NCI-H2227 (cell line): Measurements from ENCODE around the gene LRP2BP.

Experiments
- DNase-seq: peaks from one replicate; lab custom pipeline; 2025; ENCODE audit not compliant: unreplicated experiment; lab: John Stamatoyannopoulos, UW

The LRP2BP gene

DNA sequence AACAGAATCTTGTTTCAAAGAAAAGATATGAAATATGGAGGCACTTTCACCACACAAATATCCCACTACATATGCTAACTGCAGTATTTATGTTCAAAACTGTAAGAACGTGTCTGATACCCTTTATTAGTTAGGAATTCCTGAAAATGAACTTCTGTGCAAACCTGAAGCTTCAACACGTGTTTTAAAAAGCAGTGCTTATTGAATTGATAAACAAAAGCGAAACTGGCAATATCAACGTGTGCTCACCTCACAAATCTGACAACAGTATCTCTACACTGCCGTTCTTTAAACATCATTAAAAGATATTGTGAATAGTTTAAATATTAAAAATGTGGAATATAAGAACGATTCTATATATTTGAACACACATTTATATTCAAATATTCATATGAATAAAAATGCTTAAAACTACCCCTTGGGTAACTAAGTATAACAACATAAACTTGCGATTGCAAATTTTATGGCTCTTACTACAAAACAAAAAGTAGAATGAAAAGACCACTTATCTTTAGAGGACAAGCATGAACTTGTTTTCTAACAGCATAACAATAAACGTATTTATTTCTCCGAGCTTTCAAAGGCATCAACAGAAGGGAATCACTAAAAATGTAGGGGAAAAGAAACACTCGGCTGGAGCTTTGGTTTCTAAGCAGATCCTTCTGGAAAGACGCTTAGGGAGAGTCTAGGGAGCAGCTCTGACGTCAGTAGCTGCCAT lies at the start of gene LRP2BP:
Gene LRP2BP (minus strand): TSS at position 687 of the 718 bp plus-strand sequence. CDS start 17,738 bp downstream, outside the sequence.
- DNase-seq, result no peak

DNA sequence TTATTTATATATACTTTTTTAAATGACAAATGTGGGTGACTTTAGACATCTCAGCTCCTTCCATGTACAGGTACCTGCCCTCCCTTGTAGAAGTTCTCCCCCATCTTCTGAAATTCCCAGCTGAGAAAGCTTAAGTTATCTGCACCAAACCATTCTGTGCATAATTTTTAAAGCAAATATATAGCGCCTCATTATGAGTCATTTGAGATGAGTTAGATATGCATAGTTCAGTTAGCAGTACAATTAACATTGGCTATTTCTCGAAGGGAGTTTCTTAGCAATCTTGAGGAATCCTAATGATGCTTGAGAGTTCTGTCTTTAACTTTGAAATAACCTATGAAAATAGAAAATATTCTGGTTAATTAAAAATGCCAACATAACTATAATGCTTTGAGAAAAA lies 49.5 kb upstream of the LRP2BP start:
- DNase-seq, result no peak

DNA sequence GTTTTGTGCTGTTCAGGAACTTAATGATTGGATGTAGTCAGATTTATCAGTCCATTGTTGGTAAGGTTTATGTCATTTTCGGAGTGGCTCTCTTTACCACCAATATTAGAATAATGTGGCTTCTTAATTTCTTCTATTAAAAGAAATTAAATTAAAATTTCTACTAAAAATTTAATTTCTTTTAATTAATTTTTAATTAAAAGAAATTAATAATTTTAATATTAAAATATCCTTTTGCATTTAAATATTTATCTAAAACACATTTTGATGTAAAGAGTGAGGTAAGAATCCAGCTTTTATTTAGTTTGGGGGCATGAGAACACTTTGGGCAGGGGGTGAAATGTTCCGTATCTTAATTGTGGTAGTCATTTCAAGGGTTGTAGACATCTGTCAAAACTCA lies 45.8 kb upstream of the LRP2BP start:
- no peak for DNase-seq

DNA sequence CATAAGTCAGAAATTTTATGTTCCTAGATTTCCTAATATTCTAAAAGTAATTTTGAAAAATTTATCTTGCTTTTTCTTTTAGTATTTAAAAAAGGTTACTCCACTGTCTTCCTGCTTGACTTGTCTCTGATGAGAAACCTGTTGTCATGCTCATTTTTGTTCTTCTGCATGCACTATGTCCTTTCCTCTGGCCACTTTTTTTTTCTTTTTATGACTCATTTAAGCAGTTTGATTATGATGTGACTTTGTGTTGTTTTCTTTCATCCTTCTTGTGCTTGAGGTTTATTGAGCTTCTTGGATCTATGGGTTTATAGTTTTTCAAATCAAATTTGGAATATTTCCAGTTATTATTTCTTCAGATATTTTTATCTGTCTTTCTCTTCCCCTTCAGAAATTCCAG lies 42.1 kb upstream of the LRP2BP start:
- DNase-seq, result no peak

DNA sequence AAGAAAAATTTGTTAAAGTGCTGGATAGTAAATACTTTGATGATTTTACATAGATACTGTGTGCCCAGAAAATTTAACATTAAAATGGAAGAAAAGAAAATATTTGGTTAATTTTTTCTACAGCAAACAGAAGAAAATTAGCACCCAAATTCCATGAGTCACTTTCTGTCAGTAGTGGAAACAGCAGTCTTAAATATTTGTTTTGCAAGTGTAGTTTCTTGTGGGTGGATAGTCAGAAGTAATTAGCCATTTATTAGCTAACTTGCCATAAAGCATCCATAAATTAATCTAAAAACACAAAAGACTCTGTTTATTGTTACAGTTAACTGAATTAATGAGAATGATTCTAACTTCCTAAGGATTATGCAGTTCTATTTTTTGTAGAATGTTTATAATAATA lies 39.7 kb upstream of the LRP2BP start:
- no peak for DNase-seq

DNA sequence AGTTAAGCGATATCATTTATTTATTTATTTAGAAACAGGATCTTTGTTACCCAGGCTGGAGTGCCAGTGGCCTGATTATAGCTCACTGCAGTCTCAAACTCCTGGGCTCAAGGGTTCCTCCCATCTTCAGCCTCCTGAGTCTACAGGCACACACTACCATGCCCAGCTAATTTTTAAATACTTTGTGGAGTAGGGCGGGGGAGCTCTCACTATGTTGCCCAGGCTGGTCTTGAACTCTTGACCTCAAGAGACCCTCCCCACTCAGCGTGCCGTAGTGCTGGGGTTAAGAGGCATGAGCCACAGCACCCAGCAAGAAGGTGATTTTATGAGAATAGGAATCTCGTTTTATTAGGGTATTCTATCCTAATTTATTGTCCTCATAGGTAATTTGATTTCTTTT lies 33.9 kb upstream of the LRP2BP start:
- no peak for DNase-seq

DNA sequence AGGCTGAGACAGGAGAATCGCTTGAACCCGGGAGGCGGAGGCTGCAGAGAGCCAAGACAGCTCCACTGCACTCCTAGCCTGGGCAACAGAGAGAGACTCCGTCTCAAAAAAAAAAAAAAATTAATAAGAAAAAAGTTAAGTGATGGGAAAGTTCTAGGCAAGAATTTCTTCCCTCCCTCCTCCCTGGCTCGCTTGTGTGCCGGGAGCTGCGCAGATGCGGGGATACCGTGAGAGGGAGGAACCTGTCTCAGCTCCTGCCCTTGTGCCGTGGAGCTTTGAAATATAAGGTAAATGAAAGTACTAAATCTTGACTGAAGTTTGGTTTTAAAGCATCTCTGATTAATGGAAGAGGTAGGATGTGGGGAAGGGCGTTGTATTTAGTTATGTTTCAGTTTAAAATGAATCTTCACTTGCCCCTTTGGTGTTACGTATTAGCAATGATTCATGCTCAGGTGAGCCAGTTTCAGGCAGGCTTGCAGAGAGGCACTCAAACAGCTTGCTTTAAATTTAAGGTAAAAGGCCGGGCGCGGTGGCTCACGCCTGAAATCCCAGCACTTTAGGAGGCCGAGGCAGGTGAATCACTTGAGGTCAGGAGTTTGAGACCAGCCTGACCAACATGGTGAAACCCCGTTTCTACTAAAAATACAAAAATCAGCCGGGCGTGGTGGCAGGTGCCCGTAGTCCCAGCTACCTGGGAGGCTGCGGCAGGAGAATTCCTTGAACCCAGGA lies 31.4 kb upstream of the LRP2BP start:
- DNase-seq, result no peak

DNA sequence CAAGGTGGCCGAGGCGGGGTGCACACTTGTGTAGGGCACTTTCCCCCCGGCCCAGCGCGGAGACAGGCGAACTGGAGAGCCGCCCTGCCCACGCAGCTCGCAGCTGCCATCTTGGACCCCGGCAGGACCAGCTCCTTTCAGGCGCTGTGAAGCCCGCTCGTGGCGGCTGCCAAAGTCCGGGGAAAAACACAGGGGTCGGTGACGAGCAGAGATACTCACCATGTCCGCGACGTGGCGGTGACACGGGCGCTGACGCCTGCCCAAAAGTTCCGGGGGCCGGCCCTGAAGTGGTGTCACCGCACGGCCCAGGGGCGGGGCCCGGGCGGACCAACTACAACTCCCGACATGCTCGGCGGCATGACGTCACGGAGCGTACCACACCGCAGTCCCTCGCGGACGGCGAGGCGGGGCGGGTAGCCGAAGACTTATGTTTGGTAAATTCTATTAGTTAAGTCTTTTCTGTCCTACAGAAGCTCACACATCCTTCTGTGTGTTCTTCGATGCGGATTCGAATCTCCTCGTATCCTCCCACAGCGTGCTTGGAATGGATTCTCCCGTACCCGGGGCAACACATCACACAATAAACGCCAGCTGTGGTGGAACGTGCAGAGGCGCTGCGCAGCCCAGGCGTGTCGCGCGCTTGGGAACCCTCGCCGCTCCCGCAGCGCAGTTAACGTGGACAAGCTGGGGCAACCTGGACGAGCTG lies 30.1 kb upstream of the LRP2BP start, which contains the start of gene UFSP2:
Gene UFSP2 (minus strand): TSS at position 318 of the 706 bp plus-strand sequence. CDS start 96 bp downstream, at position 222.
- DNase-seq, result peak; percentile 93

DNA sequence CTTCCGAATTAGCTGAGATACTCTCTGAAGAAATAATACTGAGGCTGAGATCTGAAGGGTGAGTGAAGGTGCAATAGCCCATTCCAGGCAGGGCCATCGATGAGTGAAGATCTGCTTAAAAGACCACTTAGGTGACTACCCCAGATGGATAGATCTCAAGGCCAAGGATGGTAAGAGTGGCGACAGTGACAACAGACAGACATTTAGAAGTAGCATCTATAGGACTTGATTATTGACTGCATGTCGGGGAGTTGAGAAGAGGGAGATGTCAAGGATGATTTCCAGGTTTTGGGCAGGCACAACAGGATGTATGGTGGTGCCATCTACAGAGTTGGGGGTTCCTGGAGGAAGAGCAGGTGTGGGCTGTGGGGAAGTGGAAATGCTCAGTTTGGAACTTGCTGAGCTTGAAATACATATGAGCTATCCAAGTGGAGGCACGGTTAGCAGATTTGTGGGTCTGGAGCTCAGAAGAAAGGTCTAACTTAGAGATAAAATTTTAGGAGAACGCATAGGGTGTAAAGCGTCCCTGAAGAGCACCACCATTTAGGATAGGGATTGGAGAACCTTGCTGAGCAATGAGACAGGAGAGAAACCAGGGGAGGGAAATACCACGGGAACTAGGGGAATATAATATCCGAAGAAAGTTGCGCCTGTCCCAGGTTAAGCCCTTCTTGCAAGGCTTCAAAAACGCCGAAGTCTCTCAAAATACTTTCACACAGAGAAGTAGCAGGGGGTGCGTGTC lies 29.4 kb upstream of the LRP2BP start:
- DNase-seq, result no peak

DNA sequence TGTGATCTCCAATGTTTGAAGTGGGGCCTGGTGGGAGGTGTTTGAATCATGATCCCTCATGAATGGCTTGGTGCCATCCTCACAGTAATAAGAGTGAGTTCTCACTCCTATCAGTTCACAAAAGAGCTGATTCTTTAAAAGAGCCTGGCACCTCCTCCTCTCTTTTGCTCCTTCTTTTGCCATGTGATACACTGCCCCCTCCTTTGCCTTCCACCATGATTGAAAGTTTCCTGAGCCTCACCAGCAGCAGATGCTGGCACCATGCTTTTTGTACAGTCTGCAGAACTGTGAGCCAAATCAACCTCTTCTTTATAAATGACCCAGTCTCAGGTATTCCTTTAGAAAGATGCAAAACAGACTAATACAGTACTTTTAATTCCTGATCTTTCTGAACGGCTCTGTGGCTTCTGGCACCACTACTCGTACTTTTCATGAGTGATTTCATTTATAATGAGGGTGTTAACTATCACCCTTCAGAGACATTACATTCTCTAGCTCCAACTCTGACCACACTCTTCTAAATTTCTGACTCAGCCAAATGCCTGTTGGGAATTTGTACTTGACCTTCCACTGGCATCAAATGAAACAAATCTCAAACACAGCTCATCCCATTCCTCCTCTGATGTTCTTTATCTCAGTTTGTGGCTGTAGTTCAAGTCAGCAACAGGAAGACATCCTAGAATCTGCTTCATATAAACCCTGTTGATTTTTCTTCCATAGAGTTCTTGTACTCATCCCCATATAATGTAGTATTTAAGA lies 25.8 kb upstream of the LRP2BP start:
- no peak for DNase-seq

DNA sequence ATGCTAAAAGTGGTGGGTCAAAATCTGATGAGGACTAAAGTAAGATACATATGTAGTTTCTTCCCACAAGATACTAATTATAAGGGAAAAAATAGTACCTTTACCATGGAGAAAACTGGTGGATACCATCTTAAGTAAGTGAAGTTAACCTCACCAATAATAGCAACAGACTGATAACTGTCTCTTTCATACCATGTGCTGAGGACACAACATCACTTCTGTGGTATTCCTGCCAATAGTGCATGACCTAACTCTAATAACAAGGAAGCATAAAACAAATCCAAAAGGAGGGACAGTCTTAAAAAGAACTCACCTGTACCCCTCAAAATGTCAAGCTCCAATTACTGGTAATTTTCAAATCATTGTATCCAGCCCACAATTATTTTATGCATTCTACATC lies 21.2 kb upstream of the LRP2BP start:
- no peak for DNase-seq

DNA sequence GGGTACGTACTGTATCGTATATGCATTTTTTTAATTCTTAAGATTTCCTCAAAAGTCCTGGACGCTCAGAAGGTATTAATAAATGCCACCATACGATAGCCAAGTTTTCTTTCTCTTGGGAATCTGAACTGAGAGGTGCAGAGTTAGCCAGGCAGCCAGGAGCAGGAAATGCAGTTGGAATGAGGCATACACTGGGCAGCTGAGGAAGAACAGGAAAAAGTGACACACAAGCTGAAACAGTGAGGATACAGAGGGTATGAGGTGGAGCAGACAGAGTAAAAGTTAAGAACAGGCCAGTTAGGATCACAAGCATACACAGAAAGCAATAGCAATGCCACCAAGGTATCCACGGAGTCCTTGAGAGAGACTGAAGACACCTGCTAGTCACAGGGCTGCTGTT lies 16.7 kb upstream of the LRP2BP start:
- no peak for DNase-seq

DNA sequence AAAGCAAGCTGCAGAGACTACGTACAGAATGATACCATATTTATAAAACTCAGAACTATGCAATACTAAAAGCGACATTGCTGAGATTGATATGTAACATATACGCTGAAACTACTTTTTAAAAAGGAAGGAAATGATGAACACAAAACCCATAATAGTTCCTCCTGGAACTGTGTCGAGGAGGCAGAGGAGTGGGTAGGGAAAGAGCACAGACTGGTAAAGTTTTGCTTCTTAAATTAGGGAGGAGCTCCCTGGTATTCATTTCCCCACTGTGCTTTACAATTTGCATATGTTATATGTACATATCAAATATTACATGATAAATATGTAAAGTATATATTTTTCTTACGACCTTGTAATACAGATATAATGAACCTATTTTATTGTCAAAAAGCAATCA lies 16.1 kb upstream of the LRP2BP start:
- no peak for DNase-seq

DNA sequence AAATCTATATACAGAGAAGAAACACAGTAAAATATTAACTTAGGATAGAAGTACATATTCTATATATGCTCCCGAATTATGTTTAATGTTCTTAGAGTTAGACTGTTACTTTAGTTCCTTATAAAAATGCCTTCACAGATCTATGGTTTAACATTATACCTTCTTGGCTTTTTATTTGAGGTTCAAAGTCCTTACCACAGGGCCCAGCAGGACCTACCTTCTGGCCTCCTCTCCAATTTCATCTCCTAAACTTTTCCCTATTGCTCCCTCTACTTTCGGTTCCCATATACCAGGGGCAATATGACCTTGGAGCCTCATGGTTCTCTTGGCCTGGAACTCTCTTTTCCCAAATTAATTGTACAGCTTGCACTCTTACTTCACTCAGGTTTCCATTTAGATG lies 12.7 kb upstream of the LRP2BP start:
- DNase-seq, result no peak

DNA sequence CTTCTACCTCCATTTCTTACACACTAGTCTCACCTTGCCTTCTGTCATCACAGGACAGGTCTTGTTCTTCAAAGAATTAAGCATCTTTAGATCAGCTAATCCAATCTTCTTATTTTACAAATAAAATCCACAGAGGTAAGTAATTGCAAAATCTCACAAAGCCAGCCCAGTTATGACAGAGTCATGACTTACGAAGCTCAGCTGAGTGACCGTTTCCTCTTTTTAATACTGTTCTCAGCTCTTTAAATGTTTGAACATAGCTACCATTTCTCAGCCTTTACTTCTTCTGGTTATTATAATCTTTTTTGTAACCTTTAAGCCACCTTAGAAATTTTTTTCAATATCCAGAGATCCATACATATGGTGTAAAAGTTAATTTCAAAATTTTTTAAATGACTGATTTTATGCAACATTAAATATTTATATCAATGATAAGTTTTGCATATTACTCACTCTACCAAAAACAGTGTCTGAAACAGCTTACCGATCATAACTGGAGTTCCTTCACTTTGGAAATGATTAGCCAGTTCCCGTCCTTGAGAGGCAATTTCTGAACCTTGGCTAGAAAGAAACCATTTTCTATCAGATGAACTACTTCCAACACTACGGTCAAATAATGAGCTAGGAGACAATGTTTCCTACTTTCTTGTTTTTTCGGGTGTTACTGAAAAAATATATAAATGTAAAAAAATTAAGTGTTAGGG lies 9.7 kb upstream of the LRP2BP start:
- DNase-seq, result no peak

DNA sequence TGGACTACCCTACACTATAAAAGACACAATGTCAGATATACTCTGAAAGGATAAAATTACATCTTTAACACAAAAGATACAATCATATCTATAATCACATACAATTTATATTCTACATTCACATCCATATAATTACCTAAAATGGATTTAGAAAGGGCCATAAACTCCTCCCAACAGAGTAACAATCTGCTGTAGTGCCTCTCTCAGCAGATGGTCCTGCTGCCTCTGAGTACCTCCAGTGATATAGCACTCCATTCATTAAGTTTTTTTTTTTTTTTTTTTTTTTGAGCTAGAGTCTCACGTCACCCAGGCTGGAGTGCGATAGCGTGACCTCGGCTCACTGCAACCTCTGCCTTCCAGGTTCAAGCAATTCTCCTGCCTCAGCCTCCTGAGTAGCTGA lies 8.3 kb upstream of the LRP2BP start:
- peak; percentile 80 for DNase-seq

DNA sequence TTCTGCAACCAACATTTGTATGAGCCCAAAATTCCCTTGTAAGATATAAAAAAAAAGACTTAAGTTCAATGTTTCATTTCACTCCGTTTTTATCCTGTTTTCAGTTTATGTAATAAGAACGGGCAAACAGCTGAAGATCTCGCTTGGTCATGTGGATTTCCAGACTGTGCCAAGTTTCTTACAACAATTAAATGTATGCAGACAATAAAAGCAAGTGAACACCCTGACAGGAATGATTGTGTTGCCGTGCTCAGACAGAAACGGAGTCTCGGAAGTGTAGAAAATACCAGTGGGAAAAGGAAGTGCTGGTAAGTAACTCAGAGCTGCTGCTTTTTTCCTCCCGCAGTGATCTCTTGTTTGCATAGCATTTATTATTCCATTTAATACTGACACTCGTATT lies 3.7 kb upstream of the LRP2BP start:
- DNase-seq, result no peak

DNA sequence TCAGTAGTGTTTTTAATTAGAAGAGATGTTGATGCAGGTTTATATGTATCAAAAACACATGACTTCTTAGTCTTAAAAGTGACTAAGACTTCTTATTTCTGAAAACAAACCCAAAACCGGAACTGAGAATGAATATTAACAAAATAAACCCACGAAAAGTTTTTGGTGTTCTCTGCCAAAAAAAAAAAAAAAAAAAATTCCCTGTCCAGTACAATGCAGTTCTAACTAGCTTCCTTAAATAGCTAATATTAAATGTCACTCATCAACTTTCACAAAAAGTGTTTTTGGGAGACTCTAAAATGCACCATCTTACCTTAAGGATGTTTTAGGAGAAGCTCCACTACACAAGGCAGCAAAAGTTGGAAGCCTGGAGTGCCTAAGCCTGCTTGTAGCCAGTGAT lies 2.9 kb upstream of the LRP2BP start:
- no peak for DNase-seq

DNA sequence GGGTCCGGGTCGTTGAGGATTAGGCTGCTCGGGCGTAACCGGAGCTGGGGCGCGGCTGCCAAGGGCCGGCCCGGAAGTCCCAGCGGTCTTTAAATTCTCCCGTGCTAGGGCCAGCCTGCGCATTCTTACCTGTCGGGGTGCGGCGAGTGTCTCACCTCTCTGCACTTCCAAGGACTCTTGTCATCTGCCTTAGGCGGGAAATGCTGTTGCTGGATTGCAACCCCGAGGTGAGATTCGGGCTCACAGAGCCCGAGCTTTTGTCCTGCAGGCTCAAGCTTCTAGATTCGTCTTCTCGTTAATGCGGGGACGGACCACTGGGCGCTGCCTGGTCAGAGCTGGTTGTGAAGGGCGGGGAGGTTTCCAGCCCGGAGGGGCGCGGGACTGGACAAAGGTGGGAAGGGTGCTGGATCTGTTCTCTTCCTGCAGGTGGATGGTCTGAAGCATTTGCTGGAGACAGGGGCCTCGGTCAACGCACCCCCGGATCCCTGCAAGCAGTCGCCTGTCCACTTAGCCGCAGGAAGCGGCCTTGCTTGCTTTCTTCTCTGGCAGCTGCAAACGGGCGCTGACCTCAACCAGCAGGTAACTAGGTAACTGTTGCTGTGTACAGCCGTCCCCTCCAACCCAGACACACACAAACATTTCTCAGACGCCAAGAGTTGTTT lies 1.1 kb upstream of the LRP2BP start, which contains the start of gene ANKRD37:
Gene ANKRD37 (plus strand): TSS at position 118 of the 662 bp plus-strand sequence. CDS start 83 bp downstream, at position 201.
- peak; percentile 41 for DNase-seq
